Right lobe of liver (tissue), 4 donors: ENCODE results near the gene GPR3.

Source experiments
- CTCF ChIP-seq, 4 donors: fragments of 200-600 bp in 3 of 4; fragments of 450-650 bp in 1 of 4; IDR thresholded peaks; one replicate each; pipeline versions ENCODE4 v1.5.1 to v1.8.0; 2016 to 2022; ENCODE audit warnings: antibody characterized with exemption in 4 of 4, mild to moderate bottlenecking in 2 of 4
- POLR2A ChIP-seq: fragments of 450-650 bp; IDR thresholded peaks from one replicate; pipeline ENCODE4 v1.6.1; 2017; ENCODE audit warnings: antibody characterized with exemption, mild to moderate bottlenecking
- donor health status: DM: no; HTN: no; CAD: no.
- donor health status: DM: no; HTN: no; CAD: no.
- donor health status: DM: no; HTN: yes; CAD: no.

DNA sequence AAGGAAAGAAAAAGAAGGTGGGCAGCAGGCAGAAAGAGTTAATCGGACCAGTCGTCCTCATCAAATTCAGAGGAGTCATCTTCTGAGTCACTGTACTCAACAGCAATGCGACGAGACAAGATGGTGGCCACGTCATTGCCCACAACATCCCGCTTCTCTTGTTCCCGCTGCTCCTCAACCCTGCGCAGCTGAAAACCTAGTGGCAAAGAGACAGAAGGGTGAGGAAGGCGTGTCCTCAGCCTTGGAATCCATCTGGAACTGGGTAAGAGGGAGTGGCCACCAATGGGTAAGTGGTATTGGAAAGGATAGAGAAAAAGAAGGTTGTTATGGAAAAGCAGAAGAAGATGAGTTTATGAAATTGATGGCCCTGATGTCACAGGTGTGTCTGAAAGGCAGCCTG is 15.7 kb downstream of the GPR3 start:
- TF ChIP-seq CTCF (IDR thresholded peaks at IDR 0.05) (no peak), POLR2A (no peak)
